LHCN-M2 (cell line): ENCODE measurements around the gene CPSF4. TPM values are rescaled to one million over a fixed set of nuclear protein-coding genes. Genes with fewer than 3 reads are reported as not detected.
"Not testable (repeated sequence)": the region's sequence is repeated elsewhere in the genome, so short reads cannot be mapped to it uniquely, and the experiment has no call there.

Experiments
- DNase-seq: peaks from one replicate; pipeline ENCODE4 v3.0.0-alpha.2; 2012; ENCODE audit warnings: low read depth
- total RNA-seq: library from RNA; depleted of rRNA; stranded (reverse); fragments of >200 nt; gene quantifications from 2 replicates; pipeline ENCODE4 v1.2.3, GENCODE V29; 2014; rRNA removed

CPSF4 gene
- total RNA-seq, 1 experiment from 2014 or later, result 69.6 TPM

- no peak for DNase-seq
These were observed 50.5 kb downstream of the CPSF4 start for GRCh38 chr7:99489235-99489634.

GRCh38 chr7:99490878-99491277 lies 52.1 kb downstream of the CPSF4 start:
- DNase-seq, result no peak

GRCh38 chr7:99493823-99494222 lies 55.1 kb downstream of the CPSF4 start:
- DNase-seq, result no peak

GRCh38 chr7:99497766-99498545 lies 59.2 kb downstream of the CPSF4 start:
- DNase-seq, result no peak

- no peak for DNase-seq
These were observed 59.8 kb downstream of the CPSF4 start for GRCh38 chr7:99498546-99498944.

- no peak for DNase-seq
These were observed 60.6 kb downstream of the CPSF4 start for GRCh38 chr7:99499371-99499720.

GRCh38 chr7:99499721-99500636 lies 61.2 kb downstream of the CPSF4 start, which contains the start of gene ZNF394:
ZNF394 (minus strand) TSS chr7:99500281; CDS start chr7:99500093, 188 bp downstream.
- peak; percentile 93 for DNase-seq

- DNase-seq, result no peak
These were observed 61.9 kb downstream of the CPSF4 start for GRCh38 chr7:99500637-99501009.

- not testable (repeated sequence) for DNase-seq
These were observed 62.5 kb downstream of the CPSF4 start for GRCh38 chr7:99501236-99501635.

- no peak for DNase-seq
These were observed 65.5 kb downstream of the CPSF4 start for GRCh38 chr7:99504281-99504602.

GRCh38 chr7:99504603-99505323 lies 66.0 kb downstream of the CPSF4 start, which contains the start of gene ZKSCAN5:
ZKSCAN5 (plus strand) TSS chr7:99504662; CDS start chr7:99506045, 1,383 bp downstream.
- peak; percentile 98 for DNase-seq

- no peak for DNase-seq
These were observed 66.5 kb downstream of the CPSF4 start for GRCh38 chr7:99505324-99505662.

Other genes with a start within 250 kb of the CPSF4 start
- gene KPNA7, start 230.8 kb upstream of the CPSF4 start, total RNA-seq, result not detected in 2 replicates
- gene MYH16, start 166.1 kb upstream of the CPSF4 start, total RNA-seq, result not detected in 2 replicates
- 321 and 332 TPM in 2 replicates for gene ARPC1A, start 113.0 kb upstream of the CPSF4 start, total RNA-seq
- 487 and 807 TPM in 2 replicates for gene ARPC1B, start 64.2 kb upstream of the CPSF4 start, total RNA-seq
- 233 and 265 TPM in 2 replicates for gene PDAP1, start 30.3 kb upstream of the CPSF4 start, total RNA-seq
- 128 and 139 TPM in 2 replicates for gene BUD31, start 30.0 kb upstream of the CPSF4 start, total RNA-seq
- 15.0 and 19.2 TPM in 2 replicates for gene PTCD1, start 145 bp upstream of the CPSF4 start, total RNA-seq
- 2,193 and 2,868 TPM in 2 replicates for gene ATP5MF, start 27.2 kb downstream of the CPSF4 start, total RNA-seq
- gene ZNF789, start 33.9 kb downstream of the CPSF4 start, total RNA-seq, result 5.1 and 8.4 TPM in 2 replicates
- gene ZNF394, start 61.3 kb downstream of the CPSF4 start, total RNA-seq, result 19.0 and 20.7 TPM in 2 replicates
- gene ZKSCAN5, start 65.7 kb downstream of the CPSF4 start, total RNA-seq, result 18.7 and 22.6 TPM in 2 replicates
- gene FAM200A, start 113.2 kb downstream of the CPSF4 start, total RNA-seq, result 11.4 and 15.0 TPM in 2 replicates
- 87.3 and 98.4 TPM in 2 replicates for gene ZNF655, start 119.7 kb downstream of the CPSF4 start, total RNA-seq
- not detected in 2 replicates for gene TMEM225B, start 159.3 kb downstream of the CPSF4 start, total RNA-seq
- gene ZSCAN25, start 178.0 kb downstream of the CPSF4 start, total RNA-seq, result 8.8 and 11.3 TPM in 2 replicates
- not detected in 2 replicates for gene CYP3A5, start 241.1 kb downstream of the CPSF4 start, total RNA-seq